ENCODE data around the gene KATNB1. TPM values are rescaled to one million over a fixed set of nuclear protein-coding genes. Genes with fewer than 3 reads are reported as not detected.

The KATNB1 gene
- total RNA-seq, 1 experiment from 2014 or later, result 30.6 TPM

DNA sequence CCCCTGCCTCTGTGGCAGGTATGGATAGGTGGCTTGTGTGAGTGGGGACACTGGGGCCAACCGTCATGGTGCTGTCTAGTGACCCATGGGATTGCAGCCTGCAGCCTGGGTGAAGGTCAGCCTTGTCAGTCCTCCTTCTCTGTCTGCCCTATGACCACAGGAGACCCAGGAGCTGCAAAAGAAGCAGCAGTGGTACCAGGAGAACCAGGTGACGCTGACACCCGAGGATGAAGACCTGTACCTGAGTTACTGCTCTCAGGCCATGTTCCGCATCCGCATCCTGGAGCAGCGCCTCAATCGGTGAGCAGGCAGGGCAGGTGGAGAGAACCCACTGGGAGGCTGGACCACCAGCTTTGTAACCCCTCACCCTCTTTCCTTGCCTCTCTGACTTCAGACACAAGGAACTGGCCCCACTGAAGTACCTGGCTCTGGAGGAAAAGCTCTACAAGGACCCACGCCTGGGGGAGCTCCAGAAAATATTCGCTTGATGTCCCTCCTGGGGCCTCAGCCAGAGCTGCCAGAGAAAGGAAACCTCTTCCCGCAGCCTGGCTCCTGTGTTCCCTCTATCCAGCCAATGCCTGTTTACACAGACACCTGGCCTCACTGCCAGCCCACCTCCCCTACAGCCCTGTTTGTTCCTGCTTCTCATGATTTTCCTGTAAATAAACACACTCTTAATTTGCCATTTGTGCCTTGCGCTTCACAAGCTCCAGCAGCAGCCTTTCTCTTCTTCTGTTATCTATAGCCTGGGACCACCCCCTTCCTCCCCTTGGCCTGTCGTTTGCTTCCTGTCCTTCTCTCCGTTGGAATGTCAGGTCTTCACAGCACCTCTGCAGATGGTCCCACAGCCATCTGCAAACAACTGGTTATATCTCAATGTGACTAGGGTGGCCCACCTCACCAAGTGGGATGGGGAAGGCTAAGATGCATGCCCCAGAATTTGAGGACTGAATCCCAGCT is 4.5 kb upstream of the KATNB1 start:
- H3K27me3 Mint-ChIP-seq (ENCODE audit: insufficient read depth, unreplicated experiment), result no peaks in the 10 kb centered on the region
- no peak for DNase-seq (ENCODE audit: unreplicated experiment)
- CTCF ChIA-PET, result interaction anchor here (0.6 kb wide), 2 partner anchors 80 to 132 kb away, joined by 3 read pairs; no protein-coding TSS in a partner anchor
- intact Hi-C loops (cut with micrococcal nuclease), result no loop called here
- H3K4me1 Mint-ChIP-seq (ENCODE audit: insufficient read depth, unreplicated experiment), result peaks cover 14% of the 10 kb centered on the region
- TF ChIP-seq, protein P1, sequence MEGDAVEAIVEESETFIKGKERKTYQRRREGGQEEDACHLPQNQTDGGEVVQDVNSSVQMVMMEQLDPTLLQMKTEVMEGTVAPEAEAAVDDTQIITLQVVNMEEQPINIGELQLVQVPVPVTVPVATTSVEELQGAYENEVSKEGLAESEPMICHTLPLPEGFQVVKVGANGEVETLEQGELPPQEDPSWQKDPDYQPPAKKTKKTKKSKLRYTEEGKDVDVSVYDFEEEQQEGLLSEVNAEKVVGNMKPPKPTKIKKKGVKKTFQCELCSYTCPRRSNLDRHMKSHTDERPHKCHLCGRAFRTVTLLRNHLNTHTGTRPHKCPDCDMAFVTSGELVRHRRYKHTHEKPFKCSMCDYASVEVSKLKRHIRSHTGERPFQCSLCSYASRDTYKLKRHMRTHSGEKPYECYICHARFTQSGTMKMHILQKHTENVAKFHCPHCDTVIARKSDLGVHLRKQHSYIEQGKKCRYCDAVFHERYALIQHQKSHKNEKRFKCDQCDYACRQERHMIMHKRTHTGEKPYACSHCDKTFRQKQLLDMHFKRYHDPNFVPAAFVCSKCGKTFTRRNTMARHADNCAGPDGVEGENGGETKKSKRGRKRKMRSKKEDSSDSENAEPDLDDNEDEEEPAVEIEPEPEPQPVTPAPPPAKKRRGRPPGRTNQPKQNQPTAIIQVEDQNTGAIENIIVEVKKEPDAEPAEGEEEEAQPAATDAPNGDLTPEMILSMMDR (IDR thresholded peaks at IDR 0.05; ENCODE audit: unreplicated experiment), result no peak
- no TSS peak for BruUV-seq (replicated peaks)
- no peak overlapping the region for H3K4me3 Mint-ChIP-seq (ENCODE audit: unreplicated experiment)
- H3K36me3 Mint-ChIP-seq (ENCODE audit: insufficient read depth, unreplicated experiment), result no peaks in the 10 kb centered on the region
- H3K9me3 Mint-ChIP-seq (ENCODE audit: unreplicated experiment), result peaks cover 15% of the 10 kb centered on the region
- POLR2A ChIA-PET, result no interaction called here
- H3K27ac Mint-ChIP-seq (ENCODE audit: low read depth, unreplicated experiment), result no peak overlapping the region

GRCh38 chr16:57732037-57732436 is 3.5 kb upstream of the KATNB1 start:
- H3K27ac Mint-ChIP-seq (ENCODE audit: low read depth, unreplicated experiment), result peak overlapping the region; percentile 12
- H3K4me3 Mint-ChIP-seq (ENCODE audit: unreplicated experiment), result no peak overlapping the region
- TF ChIP-seq, protein P1 (IDR thresholded peaks at IDR 0.05; ENCODE audit: unreplicated experiment), result no peak
- H3K27me3 Mint-ChIP-seq (ENCODE audit: insufficient read depth, unreplicated experiment), result no peaks in the 10 kb centered on the region
- peak; percentile 61 for DNase-seq (ENCODE audit: unreplicated experiment)
- no TSS peak for BruUV-seq (replicated peaks)
- peaks cover 23% of the 10 kb centered on the region for H3K4me1 Mint-ChIP-seq (ENCODE audit: insufficient read depth, unreplicated experiment)
- CTCF ChIA-PET, result no interaction called here
- H3K36me3 Mint-ChIP-seq (ENCODE audit: insufficient read depth, unreplicated experiment), result no peaks in the 10 kb centered on the region
- H3K9me3 Mint-ChIP-seq (ENCODE audit: unreplicated experiment), result peaks cover 15% of the 10 kb centered on the region
- intact Hi-C loops (cut with micrococcal nuclease), result no loop called here
- POLR2A ChIA-PET, result no interaction called here

GRCh38 chr16:57732714-57733113 is 2.9 kb upstream of the KATNB1 start:
- Mint-ChIP-seq H3K4me3 (ENCODE audit: unreplicated experiment) (peak overlapping the region; percentile 41), H3K27me3 (ENCODE audit: insufficient read depth, unreplicated experiment) (no peaks in the 10 kb centered on the region), H3K4me1 (ENCODE audit: insufficient read depth, unreplicated experiment) (peaks cover 23% of the 10 kb centered on the region), H3K27ac (ENCODE audit: low read depth, unreplicated experiment) (peak overlapping the region; percentile 31), H3K9me3 (ENCODE audit: unreplicated experiment) (peaks cover 15% of the 10 kb centered on the region), H3K36me3 (ENCODE audit: insufficient read depth, unreplicated experiment) (no peaks in the 10 kb centered on the region)
- TF ChIP-seq, protein P1 (IDR thresholded peaks at IDR 0.05; ENCODE audit: unreplicated experiment), result no peak
- no peak for DNase-seq (ENCODE audit: unreplicated experiment)
- BruUV-seq (replicated peaks), result no TSS peak
- POLR2A ChIA-PET, result no interaction called here
- CTCF ChIA-PET, result no interaction called here
- intact Hi-C loops (cut with micrococcal nuclease), result no loop called here

DNA sequence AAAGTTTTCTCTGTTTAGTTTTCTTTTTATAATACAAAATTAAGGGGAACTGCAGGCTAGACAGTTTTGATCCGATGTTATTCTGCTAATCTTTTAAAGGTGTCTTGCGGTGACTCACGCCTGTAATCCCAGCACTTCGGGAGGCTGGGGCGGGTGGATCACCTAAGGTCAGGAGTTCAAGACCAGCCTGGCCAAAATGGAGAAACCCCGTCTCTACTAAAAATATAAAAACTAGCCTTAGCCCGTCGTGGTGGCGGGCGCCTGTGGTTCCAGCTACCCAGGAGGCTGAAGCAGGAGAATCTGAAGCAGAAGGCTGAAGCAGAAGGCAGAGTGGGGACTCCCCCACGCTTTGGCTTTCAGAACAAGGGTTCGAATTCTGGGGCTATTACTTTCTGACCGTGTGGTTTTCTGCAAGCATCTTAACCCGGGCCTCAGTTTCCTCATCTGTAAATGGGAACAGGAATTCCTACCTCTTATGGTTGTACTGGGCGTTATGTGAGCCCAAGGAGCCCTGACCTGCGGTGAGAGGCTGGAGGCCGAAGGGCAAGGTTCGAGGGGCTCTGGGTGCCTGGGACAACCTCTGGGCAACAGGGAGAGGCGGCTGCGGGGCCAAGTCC is 1.2 kb upstream of the KATNB1 start:
- peaks cover 8% of the 10 kb centered on the region for H3K9me3 Mint-ChIP-seq (ENCODE audit: unreplicated experiment)
- H3K4me1 Mint-ChIP-seq (ENCODE audit: insufficient read depth, unreplicated experiment), result peaks cover 23% of the 10 kb centered on the region
- TSS peak; percentile 89 for BruUV-seq (replicated peaks)
- H3K27ac Mint-ChIP-seq (ENCODE audit: low read depth, unreplicated experiment), result peak overlapping the region; percentile 96
- CTCF ChIA-PET, result no interaction called here
- DNase-seq (ENCODE audit: unreplicated experiment), result no peak
- TF ChIP-seq, protein P1 (IDR thresholded peaks at IDR 0.05; ENCODE audit: unreplicated experiment), result no peak
- POLR2A ChIA-PET, result interaction anchor here (0.6 to 1.4 kb wide), 4 partner anchors 27 to 144 kb away, joined by 3 to 5 read pairs (median 4); no protein-coding TSS in a partner anchor
- no peaks in the 10 kb centered on the region for H3K36me3 Mint-ChIP-seq (ENCODE audit: insufficient read depth, unreplicated experiment)
- peak overlapping the region; percentile 93 for H3K4me3 Mint-ChIP-seq (ENCODE audit: unreplicated experiment)
- intact Hi-C loops (cut with micrococcal nuclease), result no loop called here
- H3K27me3 Mint-ChIP-seq (ENCODE audit: insufficient read depth, unreplicated experiment), result no peaks in the 10 kb centered on the region

Measured in MCF 10A (cell line).